Colonic mucosa (tissue), 4 donors: ENCODE measurements around the gene TBCD. TPM values are rescaled to one million over a fixed set of nuclear protein-coding genes. Genes with fewer than 3 reads are reported as not detected.

ENCODE experiments used
- DNase-seq: peaks from one replicate; pipeline ENCODE4 v3.0.0-alpha.2; 2020
- H3K27ac ChIP-seq: fragments of 200-600 bp; one replicate; pipeline ENCODE4 v1.8.0; 2021
- H3K27me3 ChIP-seq: fragments of 200-600 bp; one replicate; pipeline ENCODE4 v1.8.0; 2021
- H3K36me3 ChIP-seq: fragments of 200-600 bp; one replicate; pipeline ENCODE4 v1.8.0; 2021
- H3K4me1 ChIP-seq: fragments of 200-600 bp; one replicate; pipeline ENCODE4 v1.8.0; 2021; ENCODE audit warnings: mild to moderate bottlenecking
- H3K4me3 ChIP-seq: fragments of 200-600 bp; one replicate; pipeline ENCODE4 v1.8.0; 2021
- H3K9ac ChIP-seq, 2 donors: one replicate each; pipeline ENCODE4 v1.7.0; 2013; ENCODE audit warnings: control low read depth in 2 of 2, low read depth in 2 of 2, low read length in 2 of 2
- H3K9me3 ChIP-seq: fragments of 200-600 bp; one replicate; pipeline ENCODE4 v1.8.0; 2021
- CTCF ChIP-seq: fragments of 200-600 bp; IDR thresholded peaks from one replicate; pipeline ENCODE4 v1.8.0; 2022; ENCODE audit warnings: antibody characterized with exemption, mild to moderate bottlenecking
- intact Hi-C: fragments of 100-400 bp; cut with DNase I; formaldehyde crosslinking; loops from one replicate; pipeline ENCODE4 v1.14.1; 2022
- total RNA-seq, 2 donors: library from RNA; stranded (reverse); fragmentation: NEBNext Ultra II Directional in 1 of 2; extraction: Animal tissue kit (Norgen Biotek cat#: 25700) in 1 of 2; gene quantifications; one replicate each; pipeline ENCODE4 v1.2.1, GENCODE V29; 2021
- donor health status: healthy.
- donor health status: DM: no; HTN: no; CAD: no.
- donor health status: DM: no; HTN: no; CAD: no.

Gene TBCD
- total RNA-seq, 2 donors from 2014 or later = 49.2 to 101 TPM

- Histone ChIP-seq H3K27ac (no peak overlapping the region), H3K9ac (no peak overlapping the region), H3K36me3 (no peaks in the 10 kb centered on the region), H3K4me1 (no peaks in the 10 kb centered on the region), H3K4me3 (no peak overlapping the region), H3K9me3 (no peaks in the 10 kb centered on the region), H3K27me3 (no peaks in the 10 kb centered on the region)
- intact Hi-C loops = no loop called here
- DNase-seq = no peak
- TF ChIP-seq CTCF = no peak
Observed at GRCh38 chr17:82915757-82916027, 163.8 kb downstream of the TBCD start.

GRCh38 chr17:82917699-82918345, 166.0 kb downstream of the TBCD start:
- Histone ChIP-seq H3K27me3 (no peaks in the 10 kb centered on the region), H3K4me3 (no peak overlapping the region), H3K36me3 (no peaks in the 10 kb centered on the region), H3K9me3 (no peaks in the 10 kb centered on the region), H3K9ac (no peak overlapping the region), H3K4me1 (no peaks in the 10 kb centered on the region), H3K27ac (no peak overlapping the region)
- no peak for TF ChIP-seq CTCF
- peak; percentile 44 for DNase-seq
- intact Hi-C loops = no loop called here

- no peak for TF ChIP-seq CTCF
- no peaks in the 10 kb centered on the region for H3K36me3 ChIP-seq
- no peak overlapping the region for H3K9ac ChIP-seq
- no peak for DNase-seq
- no peaks in the 10 kb centered on the region for H3K27me3 ChIP-seq
- H3K4me1 ChIP-seq = no peaks in the 10 kb centered on the region
- intact Hi-C loops = no loop called here
- H3K9me3 ChIP-seq = no peaks in the 10 kb centered on the region
- no peak overlapping the region for H3K27ac ChIP-seq
- H3K4me3 ChIP-seq = no peak overlapping the region
Observed at GRCh38 chr17:82918508-82918907, 166.6 kb downstream of the TBCD start.

GRCh38 chr17:82920150-82920549, 168.3 kb downstream of the TBCD start:
- TF ChIP-seq CTCF = no peak
- H3K4me1 ChIP-seq = no peaks in the 10 kb centered on the region
- H3K36me3 ChIP-seq = no peaks in the 10 kb centered on the region
- DNase-seq = no peak
- intact Hi-C loops = no loop called here
- no peak overlapping the region for H3K9ac ChIP-seq
- no peaks in the 10 kb centered on the region for H3K9me3 ChIP-seq
- H3K4me3 ChIP-seq = no peak overlapping the region
- no peak overlapping the region for H3K27ac ChIP-seq
- H3K27me3 ChIP-seq = no peaks in the 10 kb centered on the region

GRCh38 chr17:82920715-82921114, 168.8 kb downstream of the TBCD start:
- no peaks in the 10 kb centered on the region for H3K36me3 ChIP-seq
- intact Hi-C loops = no loop called here
- DNase-seq = no peak

More at GRCh38 chr17:82920715-82921114, 168.8 kb downstream of the TBCD start:
- no peak for TF ChIP-seq CTCF
- Histone ChIP-seq H3K27ac (no peak overlapping the region), H3K9me3 (no peaks in the 10 kb centered on the region), H3K4me3 (no peak overlapping the region), H3K27me3 (no peaks in the 10 kb centered on the region), H3K9ac (no peak overlapping the region), H3K4me1 (no peaks in the 10 kb centered on the region)
